OCI-LY1 (cell line): ENCODE measurements around the gene MAN1B1.
"Not testable (repeated sequence)": the region's sequence is repeated elsewhere in the genome, so short reads cannot be mapped to it uniquely, and the experiment has no call there.

Experiments used
- EZH2 ChIP-seq: fragments of 200-600 bp; sonication (generic), shearing (Covaris generic); IDR thresholded peaks from 2 replicates; pipeline ENCODE4 v1.8.0; 2017; ENCODE audit warnings: borderline replicate concordance, mixed run types, mild to moderate bottlenecking, antibody characterized with exemption, low read length, moderate library complexity, mixed read lengths
- TF ChIP-seq, protein P1 (sequence below): fragments of 200-600 bp; sonication (generic), shearing (Covaris generic); IDR thresholded peaks from 2 replicates; pipeline ENCODE4 v1.5.1; 2017; ENCODE audit warnings: mild to moderate bottlenecking, antibody characterized with exemption, low read length, moderate library complexity, mixed read lengths

DNA sequence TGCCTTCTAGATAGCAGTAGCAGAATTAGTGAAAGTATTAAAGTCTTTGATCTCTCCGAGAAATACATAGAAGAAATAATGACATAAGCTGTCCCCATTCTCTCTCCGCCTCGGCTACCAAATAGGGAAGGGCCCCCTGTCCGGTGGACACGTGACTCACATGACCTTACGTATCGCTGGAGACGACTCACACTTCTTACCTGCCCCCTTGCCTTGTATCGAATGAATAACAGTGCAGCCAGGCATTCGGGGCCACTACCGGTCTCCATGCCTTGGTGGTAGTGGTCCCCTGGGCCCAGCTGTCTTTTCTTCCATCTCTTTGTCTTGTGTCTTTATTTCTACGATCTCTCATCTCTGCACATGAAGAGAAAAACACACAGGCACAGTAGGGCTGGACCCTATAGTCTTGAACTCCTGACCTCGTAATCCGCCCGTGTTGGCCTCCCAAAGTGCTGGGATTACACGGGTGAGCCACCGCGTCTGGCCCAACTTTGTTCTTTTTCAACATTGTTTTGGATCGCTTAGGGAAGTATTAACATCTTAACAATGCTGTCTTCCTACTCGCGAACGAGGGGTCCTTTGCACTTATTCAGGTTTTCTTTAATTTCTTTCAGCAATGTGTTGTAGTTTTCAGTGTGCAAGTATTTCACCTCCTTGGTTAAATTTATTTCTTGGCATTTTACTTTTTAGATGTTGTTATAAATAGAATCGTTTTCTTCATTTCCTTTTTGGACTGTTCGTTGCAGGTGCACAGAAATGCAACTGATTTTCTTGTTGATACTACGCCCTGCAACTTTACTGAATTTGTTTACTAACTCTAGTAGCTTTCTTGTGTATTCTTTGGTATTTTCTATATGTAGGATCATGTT is 35.4 kb downstream of the MAN1B1 start:
- TF ChIP-seq, protein P1, sequence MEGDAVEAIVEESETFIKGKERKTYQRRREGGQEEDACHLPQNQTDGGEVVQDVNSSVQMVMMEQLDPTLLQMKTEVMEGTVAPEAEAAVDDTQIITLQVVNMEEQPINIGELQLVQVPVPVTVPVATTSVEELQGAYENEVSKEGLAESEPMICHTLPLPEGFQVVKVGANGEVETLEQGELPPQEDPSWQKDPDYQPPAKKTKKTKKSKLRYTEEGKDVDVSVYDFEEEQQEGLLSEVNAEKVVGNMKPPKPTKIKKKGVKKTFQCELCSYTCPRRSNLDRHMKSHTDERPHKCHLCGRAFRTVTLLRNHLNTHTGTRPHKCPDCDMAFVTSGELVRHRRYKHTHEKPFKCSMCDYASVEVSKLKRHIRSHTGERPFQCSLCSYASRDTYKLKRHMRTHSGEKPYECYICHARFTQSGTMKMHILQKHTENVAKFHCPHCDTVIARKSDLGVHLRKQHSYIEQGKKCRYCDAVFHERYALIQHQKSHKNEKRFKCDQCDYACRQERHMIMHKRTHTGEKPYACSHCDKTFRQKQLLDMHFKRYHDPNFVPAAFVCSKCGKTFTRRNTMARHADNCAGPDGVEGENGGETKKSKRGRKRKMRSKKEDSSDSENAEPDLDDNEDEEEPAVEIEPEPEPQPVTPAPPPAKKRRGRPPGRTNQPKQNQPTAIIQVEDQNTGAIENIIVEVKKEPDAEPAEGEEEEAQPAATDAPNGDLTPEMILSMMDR, result not testable (repeated sequence)
- not testable (repeated sequence) for TF ChIP-seq EZH2
